Suprapubic skin (tissue), 4 donors: ENCODE data around the gene SOX21.

Experiments used
- CTCF ChIP-seq, 2 donors: fragments of 200-600 bp in 1 of 2; fragments of 450-650 bp in 1 of 2; sonication (generic) in 1 of 2; IDR thresholded peaks; one replicate each; pipeline ENCODE4 v1.5.1; 2016 to 2019; ENCODE audit warnings: antibody characterized with exemption in 2 of 2, mild to moderate bottlenecking in 1 of 2, moderate library complexity in 1 of 2
- POLR2A ChIP-seq, 2 donors: fragments of 450-650 bp; IDR thresholded peaks; one replicate each; pipeline ENCODE4 v1.6.1; 2017; ENCODE audit warnings: antibody characterized with exemption in 2 of 2, mild to moderate bottlenecking in 2 of 2, moderate library complexity in 2 of 2
- POLR2AphosphoS5 ChIP-seq, 3 donors: sonication (generic); formaldehyde crosslinking; IDR thresholded peaks; one replicate each; pipeline ENCODE4 v1.6.1; 2017; ENCODE audit warnings: antibody characterized with exemption in 3 of 3

GRCh38 chr13:94682229-94682628, 30.1 kb downstream of the SOX21 start:
- no peak for TF ChIP-seq POLR2A (IDR thresholded peaks at IDR 0.05)
- TF ChIP-seq CTCF (IDR thresholded peaks at IDR 0.05) = no peak
- no peak for TF ChIP-seq POLR2AphosphoS5 (IDR thresholded peaks at IDR 0.05)
